ENCODE results near the gene SSH2. TPM values are rescaled to one million over a fixed set of nuclear protein-coding genes. Genes with fewer than 3 reads are reported as not detected.
A peak's percentile ranks its signal among the peaks of the same experiment; 100 is the strongest.

SSH2 gene
- total RNA-seq, 4 donors from 2014 or later, result 140 to 241 (median 172) TPM

DNA sequence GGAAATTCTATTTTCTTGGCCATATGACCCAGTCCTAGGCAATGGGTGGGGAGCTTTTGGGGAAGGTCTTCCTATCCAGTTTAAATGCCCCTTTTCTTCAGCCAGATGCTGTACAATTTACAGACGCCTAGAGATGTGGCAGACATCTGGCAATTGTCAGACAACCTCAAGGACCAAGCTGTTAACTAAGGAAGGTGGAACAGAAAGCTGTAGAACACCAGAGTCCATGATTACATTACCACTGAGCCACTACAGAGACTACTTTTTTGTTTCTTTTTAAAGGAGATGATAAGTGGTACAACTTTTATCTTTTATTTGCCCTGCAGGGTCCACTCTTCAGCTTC is 286.2 kb downstream of the SSH2 start:
- Histone ChIP-seq H3K27ac (peak overlapping the region; percentile 97 to 100 (median 98)), H3K36me3 (peaks cover 0 to 33% of the 10 kb centered on the region in 2 donors), H3K27me3 (no peaks in the 10 kb centered on the region), H3K4me3 (no peak overlapping the region), H3K4me1 (peaks cover 77 to 82% of the 10 kb centered on the region in 2 donors), H3K9me3 (no peaks in the 10 kb centered on the region)
- no peak for ATAC-seq
- DNase-seq, result no peak
- TF ChIP-seq, protein P1, sequence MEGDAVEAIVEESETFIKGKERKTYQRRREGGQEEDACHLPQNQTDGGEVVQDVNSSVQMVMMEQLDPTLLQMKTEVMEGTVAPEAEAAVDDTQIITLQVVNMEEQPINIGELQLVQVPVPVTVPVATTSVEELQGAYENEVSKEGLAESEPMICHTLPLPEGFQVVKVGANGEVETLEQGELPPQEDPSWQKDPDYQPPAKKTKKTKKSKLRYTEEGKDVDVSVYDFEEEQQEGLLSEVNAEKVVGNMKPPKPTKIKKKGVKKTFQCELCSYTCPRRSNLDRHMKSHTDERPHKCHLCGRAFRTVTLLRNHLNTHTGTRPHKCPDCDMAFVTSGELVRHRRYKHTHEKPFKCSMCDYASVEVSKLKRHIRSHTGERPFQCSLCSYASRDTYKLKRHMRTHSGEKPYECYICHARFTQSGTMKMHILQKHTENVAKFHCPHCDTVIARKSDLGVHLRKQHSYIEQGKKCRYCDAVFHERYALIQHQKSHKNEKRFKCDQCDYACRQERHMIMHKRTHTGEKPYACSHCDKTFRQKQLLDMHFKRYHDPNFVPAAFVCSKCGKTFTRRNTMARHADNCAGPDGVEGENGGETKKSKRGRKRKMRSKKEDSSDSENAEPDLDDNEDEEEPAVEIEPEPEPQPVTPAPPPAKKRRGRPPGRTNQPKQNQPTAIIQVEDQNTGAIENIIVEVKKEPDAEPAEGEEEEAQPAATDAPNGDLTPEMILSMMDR (IDR thresholded peaks at IDR 0.05 in 4 of 5, conservative IDR thresholded peaks at IDR 0.05 in 1 of 5), result no peak
- TF ChIP-seq POLR2A (IDR thresholded peaks at IDR 0.05), result no peak
- in situ Hi-C loops (cut with MboI; ENCODE audit: low sequenced_read_pairs in 4 of 4) (loop anchor here (10.0 kb wide), 4 partner anchors 71 to 131 kb away; no protein-coding TSS in a partner anchor), intact Hi-C loops (cut with DNase I; ENCODE audit: low total_unique reads) (loop anchor here (2.0 to 5.0 kb wide), 2 partner anchors 33 to 119 kb away; no protein-coding TSS in a partner anchor)

DNA sequence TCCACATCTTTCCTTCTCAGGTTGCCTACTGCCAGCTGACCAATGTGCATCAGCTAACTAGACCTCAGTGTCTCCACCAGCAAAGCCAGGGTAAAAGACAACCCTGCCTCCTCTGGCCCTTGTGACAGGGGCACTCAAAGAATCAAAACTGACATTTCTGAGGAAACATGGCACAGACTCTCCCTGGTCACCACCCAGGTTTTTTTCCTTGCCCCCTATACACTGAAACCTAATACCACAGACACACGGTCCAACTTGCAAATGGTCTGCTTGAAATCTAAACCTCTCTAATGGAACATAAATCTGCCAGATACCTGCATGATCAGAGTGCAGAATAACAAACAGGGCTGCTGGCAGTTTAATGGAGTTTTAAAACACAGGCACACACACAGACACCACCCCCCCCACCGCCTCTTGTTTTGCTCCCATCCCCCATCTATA is 287.8 kb downstream of the SSH2 start:
- Histone ChIP-seq H3K4me1 (peaks cover 77 to 89% of the 10 kb centered on the region in 2 donors), H3K27me3 (no peaks in the 10 kb centered on the region), H3K9me3 (no peaks in the 10 kb centered on the region), H3K4me3 (peak overlapping the region; percentile 6 to 50 (median 40)), H3K27ac (peak overlapping the region; percentile 97 to 100 (median 98)), H3K36me3 (peaks cover 0 to 20% of the 10 kb centered on the region in 2 donors)
- TF ChIP-seq, protein P1 (IDR thresholded peaks at IDR 0.05 in 4 of 5, conservative IDR thresholded peaks at IDR 0.05 in 1 of 5), result no peak
- TF ChIP-seq POLR2A (IDR thresholded peaks at IDR 0.05), result peak; percentile 69 to 70
- ATAC-seq (peak; percentile 34 to 35), DNase-seq (peak; percentile 89 to 94)
- in situ Hi-C loops (cut with MboI; ENCODE audit: low sequenced_read_pairs in 4 of 4), result loop anchor here (10.0 kb wide), 4 partner anchors 73 to 133 kb away; no protein-coding TSS in a partner anchor
- intact Hi-C loops (cut with DNase I; ENCODE audit: low total_unique reads), result loop anchor here (1.0 to 5.0 kb wide), 3 partner anchors 35 to 288 kb away; partner anchors contain the start of gene SSH2

DNA sequence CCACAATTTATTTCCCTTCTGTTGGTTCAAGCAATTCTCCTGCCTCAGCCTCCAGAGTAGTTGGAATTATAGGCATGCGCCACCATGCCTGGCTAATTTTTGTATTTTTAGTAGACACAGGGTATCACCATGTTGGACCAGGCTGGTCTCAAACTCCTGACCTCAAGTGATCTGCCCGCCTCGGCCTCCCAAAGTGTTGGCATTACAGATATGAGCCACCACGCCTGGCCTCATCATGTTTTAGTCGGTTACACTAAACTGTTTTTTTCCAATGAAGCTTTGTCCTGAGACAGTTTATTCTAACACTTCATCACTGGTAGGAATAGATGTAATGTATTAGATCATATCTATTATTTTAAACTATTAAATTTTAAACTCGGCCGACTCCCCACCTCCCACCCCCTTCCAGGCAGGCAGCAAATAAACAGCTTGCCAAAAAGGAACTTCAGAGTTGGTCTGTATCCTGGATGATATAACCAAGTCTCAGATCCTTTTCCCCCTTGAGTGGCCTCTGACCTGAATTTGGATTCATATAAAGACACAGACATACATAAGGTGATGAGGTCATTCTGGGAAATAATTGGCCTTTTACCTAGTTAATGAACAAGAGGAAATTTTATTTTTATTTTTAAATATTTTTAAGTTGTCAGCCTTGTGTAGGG is 288.9 kb downstream of the SSH2 start:
- H3K4me3 ChIP-seq, result peak overlapping the region; percentile 7 to 49 (median 38)
- H3K27me3 ChIP-seq, result no peaks in the 10 kb centered on the region
- TF ChIP-seq POLR2A (IDR thresholded peaks at IDR 0.05), result no peak
- TF ChIP-seq, protein P1 (IDR thresholded peaks at IDR 0.05 in 4 of 5, conservative IDR thresholded peaks at IDR 0.05 in 1 of 5), result no peak
- ATAC-seq (no peak), DNase-seq (peak; percentile 44 to 74)
- in situ Hi-C loops (cut with MboI; ENCODE audit: low sequenced_read_pairs in 4 of 4), result loop anchor here (10.0 kb wide), 4 partner anchors 74 to 134 kb away; no protein-coding TSS in a partner anchor
- intact Hi-C loops (cut with DNase I; ENCODE audit: low total_unique reads), result loop anchor here (5.0 kb wide), 1 partner anchor 121 kb away; no protein-coding TSS in a partner anchor
- peaks cover 69 to 89% of the 10 kb centered on the region in 2 donors for H3K4me1 ChIP-seq
- no peaks in the 10 kb centered on the region for H3K9me3 ChIP-seq
- peaks cover 0 to 21% of the 10 kb centered on the region in 2 donors for H3K36me3 ChIP-seq
- peak overlapping the region; percentile 97 to 100 (median 98) for H3K27ac ChIP-seq

DNA sequence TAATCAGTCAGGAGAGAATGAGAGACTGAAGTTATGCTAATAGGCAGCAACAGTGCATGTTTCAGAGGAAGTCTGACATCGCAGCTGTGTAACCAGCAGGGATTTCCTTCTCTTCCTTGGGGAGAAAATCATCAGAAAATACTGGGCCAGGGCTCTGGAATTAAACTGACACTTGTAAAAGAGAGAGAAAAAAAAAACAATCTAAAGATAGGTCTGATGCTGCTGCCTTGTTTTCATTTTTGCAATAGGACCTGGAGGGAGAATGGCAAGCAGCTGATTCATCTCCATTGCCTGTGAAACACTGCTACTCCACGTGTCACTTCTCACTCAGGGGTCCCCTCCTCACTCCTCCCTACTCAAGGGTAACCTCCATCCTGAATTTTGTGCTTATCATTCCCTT is 289.6 kb downstream of the SSH2 start:
- peak overlapping the region; percentile 37 to 49 (median 41) for H3K4me3 ChIP-seq
- H3K36me3 ChIP-seq, result peaks cover 0 to 28% of the 10 kb centered on the region in 2 donors
- ATAC-seq (peak; percentile 35 to 41), DNase-seq (peak; percentile 79 to 81)
- TF ChIP-seq, protein P1 (IDR thresholded peaks at IDR 0.05 in 4 of 5, conservative IDR thresholded peaks at IDR 0.05 in 1 of 5), result no peak
- peak; percentile 58 to 77 for TF ChIP-seq POLR2A (IDR thresholded peaks at IDR 0.05)
- in situ Hi-C loops (cut with MboI; ENCODE audit: low sequenced_read_pairs in 4 of 4), result loop anchor here (10.0 kb wide), 4 partner anchors 74 to 134 kb away; no protein-coding TSS in a partner anchor
- H3K27ac ChIP-seq, result peak overlapping the region; percentile 97 to 100 (median 98)
- H3K4me1 ChIP-seq, result peaks cover 62 to 82% of the 10 kb centered on the region in 2 donors
- H3K9me3 ChIP-seq, result no peaks in the 10 kb centered on the region
- no peaks in the 10 kb centered on the region for H3K27me3 ChIP-seq
- intact Hi-C loops (cut with DNase I; ENCODE audit: low total_unique reads), result loop anchor here (5.0 kb wide), 1 partner anchor 122 kb away; no protein-coding TSS in a partner anchor
